HUDEP-2 (cell line): ENCODE measurements around the gene ZFP1.

ENCODE experiments used
- DNase-seq, 76 experiments: peaks; one replicate each; lab custom pipeline; 2025; ENCODE audit not compliant: unreplicated experiment in 76 of 76; lab: John Stamatoyannopoulos, UW

The ZFP1 gene

DNA sequence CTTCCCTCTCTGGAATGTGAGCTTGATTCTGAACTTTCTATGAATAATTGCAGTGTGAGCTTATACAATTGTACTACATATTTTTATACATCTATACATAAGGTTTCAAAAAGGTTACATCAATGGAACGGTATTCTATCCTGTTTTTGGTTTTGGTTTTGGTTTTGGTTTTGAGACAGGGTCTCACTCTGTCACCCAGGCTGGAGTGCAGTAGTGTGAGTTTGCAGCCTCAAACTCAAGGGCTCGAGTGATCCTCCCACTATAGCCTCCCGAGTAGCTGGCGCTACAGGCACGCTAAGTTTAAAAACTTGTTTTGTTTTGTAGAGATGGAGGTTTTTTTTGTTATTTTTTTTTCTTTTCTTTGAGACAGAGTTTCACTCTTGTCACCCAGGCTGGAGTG is 71.5 kb downstream of the ZFP1 start:
- no peak for DNase-seq
